ENCODE measurements around the gene ANKEF1.
"Not testable (repeated sequence)": the region's sequence is repeated elsewhere in the genome, so short reads cannot be mapped to it uniquely, and the experiment has no call there.

Gene ANKEF1

DNA sequence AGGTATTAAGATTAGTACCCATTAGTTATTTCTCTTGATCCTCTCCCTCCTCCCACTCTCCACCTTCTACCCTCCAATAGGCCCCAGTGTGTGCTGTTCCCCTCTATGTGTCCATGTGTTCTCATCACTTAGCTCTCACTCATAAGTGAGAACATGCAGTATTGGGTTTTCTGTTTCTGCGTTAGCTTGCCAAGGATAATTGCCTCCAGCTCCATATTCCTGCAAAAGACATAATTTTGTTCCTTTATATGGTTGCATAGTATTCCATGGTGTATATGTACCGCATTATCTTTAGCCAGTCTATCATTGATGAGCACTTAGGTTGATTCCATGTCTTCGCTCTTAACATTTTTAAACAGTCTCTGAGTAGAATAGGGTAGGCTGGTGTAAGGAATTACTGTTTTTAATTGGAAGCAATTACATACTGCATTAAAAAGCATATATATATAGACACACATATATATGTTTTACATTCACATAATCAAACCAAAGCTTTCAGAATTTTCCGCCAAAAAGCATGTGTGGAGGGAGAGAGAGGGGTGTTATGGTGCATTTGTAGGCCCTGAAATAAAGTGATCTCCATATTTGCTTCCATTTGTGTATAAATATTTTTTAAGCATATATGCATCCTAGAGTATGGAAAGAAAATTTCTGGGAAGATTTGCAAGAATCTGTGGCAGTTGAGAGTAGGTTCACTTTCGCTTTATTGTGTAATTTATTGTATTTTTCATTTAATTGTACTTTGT, 709 bp upstream of the ANKEF1 start:
- DNase-seq: no peak

- DNase-seq: not testable (repeated sequence)
Measured at GRCh38 chr20:10036321-10036720, 1.5 kb downstream of the ANKEF1 start.

DNA sequence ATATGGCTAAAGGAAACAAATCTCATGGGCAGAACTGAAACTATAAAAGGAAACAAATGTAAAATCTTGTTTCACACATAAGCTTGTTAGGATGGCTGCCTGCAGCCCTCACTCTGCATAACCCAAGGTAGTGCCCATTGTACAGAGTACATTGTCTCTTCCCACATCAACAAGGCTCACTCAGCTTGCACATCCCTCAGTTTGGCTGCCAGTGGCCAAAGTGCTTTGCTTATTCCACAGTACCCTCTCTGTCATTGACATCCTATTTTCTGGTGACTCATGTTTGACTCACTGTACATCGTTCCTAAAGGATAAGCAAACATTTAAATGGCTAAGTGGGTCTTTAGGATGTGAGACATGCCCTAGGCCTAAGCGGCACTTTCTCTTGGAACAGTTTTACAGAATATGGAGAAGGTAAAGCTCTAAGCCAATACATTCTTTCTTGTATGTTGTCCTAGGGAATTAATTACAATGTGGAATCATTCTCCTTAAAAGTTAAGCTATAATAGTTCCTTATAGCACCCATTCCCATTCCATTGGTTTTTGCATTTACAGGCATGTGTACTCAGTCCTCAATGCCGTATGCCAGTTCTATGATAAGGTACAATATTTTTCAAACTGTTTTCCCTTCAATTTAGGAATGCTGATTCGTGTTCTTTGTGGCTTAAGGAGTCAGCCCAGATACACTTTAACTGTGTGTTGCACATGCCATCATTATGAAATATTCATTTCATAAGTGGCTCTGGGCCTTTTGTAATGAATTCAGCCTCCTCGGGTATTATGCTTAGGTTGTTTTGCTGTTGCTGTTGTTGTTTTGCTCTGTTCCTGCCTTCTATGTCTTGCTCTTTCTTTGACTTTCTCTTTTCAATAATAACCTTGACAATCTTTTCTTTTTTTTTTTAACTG, 5.5 kb downstream of the ANKEF1 start:
- no peak for DNase-seq

DNA sequence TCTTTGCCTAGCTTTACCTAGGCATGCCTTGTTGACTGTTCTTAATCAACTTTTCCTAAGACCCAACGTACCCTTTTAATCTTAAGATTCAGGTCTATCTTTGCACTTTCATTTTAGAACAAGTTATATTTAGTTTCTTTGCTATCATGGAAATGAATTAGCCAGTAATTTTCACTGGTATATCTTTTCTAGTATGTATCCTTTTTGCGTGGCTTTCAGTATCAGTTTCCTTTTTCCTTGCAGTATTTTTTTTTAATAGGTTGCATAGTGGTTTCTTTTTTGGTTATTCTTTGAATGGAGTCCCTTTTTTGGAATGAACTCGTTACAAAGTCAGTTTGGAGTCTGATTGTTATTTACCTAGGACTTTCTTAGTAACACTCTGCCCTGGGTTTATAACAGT, 7.3 kb downstream of the ANKEF1 start:
- DNase-seq: no peak

- no peak for DNase-seq
Measured at GRCh38 chr20:10047427-10047826, 12.6 kb downstream of the ANKEF1 start.

DNA sequence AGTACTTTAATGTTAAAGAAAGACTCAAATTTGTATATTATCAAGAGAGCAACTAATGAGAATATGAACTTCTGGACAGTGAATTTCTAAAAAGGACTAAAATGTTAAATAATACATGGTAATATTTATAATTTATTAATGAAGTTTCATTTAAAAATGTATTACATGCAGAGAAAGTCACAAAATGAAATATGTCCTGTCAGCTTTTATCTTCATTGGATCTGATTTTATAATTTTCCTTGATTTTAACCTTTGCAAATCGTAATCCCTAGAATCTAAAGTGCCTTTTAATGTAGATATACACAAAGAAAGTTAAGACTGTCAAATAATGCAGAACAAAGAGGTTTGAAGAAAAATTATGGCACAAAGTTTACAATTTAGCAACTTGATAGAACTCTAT, 16.4 kb downstream of the ANKEF1 start:
- DNase-seq: no peak

- no peak for DNase-seq
Measured at GRCh38 chr20:10059006-10059405, 24.2 kb downstream of the ANKEF1 start.

GRCh38 chr20:10060226-10060625, 25.4 kb downstream of the ANKEF1 start:
- DNase-seq: no peak

- no peak for DNase-seq
Measured at GRCh38 chr20:10061641-10062040, 26.9 kb downstream of the ANKEF1 start.

DNA sequence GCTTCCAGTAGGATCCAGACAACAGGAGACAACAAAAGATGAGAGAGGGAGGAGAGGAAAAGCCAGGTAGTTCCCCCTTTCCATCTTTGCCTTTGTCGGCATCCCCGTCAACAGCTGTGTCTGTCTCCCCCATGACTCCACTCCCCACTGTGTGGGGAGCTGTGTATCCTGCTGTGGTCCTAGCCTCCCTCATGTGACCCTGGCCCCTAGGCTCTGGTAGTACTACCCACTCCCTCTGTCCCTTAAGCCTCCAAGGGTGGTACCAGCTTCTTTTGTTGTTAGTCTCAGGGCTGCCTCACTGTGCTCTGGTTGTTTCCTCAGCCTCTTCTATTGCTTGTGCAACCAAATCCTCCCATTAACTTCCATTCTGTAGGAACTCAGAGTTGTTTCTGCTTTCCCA, 28.7 kb downstream of the ANKEF1 start:
- no peak for DNase-seq

- DNase-seq: no peak
Measured at GRCh38 chr20:10064611-10065010, 29.8 kb downstream of the ANKEF1 start.

DNA sequence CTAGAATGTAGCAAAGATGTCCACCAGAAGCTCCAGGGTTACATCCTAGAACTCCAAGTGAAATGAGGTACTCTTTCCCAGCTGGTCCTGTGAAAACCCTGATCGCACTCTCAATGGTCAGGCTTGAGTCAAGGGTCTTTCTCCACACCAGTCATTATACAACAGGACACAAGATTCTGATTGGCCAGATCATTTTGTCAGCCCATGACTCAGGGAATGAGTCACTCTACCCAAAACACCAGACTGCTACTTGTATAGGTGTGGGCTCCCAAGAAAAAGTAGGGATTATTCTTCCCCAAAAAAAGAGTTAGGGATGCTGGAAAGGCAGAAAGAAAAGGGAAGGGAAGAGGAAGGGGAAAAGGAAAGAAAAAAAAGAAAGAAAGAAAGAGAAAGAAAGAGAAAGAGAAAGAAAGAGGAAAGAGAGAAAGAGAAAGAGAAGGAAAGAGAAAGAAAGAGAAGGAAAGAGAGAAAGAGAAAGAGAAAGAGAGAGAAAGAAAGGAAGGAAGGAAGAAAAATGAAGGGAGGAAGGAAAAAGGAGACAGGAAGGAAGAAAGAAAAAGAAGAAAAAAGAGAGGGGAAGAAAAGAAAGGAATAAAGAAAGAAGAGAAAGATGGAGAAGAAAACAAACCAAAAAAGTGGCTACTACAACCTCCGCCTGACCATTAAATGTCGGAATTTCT, 30.5 kb downstream of the ANKEF1 start:
- no peak for DNase-seq

DNA sequence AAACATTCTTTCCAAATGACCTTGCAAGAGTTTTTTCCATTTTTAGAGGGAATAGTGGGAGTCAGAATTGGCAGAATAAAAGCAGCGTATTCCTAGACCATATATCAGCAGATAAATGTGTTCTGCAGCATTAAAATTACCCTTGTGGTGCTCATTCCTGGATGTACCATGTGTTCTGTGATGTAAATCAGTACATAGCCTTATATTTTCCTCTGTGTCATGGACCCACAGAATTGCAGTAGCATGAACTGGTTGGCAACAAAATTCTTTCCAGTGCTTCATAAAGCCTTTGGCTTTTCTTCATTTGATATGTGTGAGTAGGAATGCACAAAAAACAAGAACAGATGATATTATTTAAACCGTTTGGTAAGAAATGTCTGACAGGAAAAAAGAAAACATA, 32.5 kb downstream of the ANKEF1 start:
- DNase-seq: no peak

DNA sequence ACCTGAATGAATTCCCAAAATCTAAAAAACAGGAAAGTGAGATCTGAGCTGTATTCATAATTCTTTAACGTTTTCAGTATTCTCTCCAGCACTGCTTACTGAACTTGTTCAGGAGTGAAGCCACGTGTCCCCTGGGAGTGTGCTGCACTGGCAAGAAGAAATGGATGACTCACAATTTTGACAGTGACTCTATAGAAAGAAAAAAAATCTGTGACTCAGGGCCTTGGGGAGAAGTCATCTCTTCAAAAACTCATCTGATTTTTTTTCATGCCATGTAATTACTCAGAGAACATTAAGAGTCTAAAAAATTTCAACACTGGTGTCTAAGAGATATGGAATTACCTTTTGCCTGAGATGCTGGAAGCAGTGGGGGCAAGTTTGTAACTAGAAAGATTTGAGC, 39.7 kb downstream of the ANKEF1 start:
- DNase-seq: no peak

GRCh38 chr20:10075606-10076005, 40.8 kb downstream of the ANKEF1 start:
- no peak for DNase-seq

DNA sequence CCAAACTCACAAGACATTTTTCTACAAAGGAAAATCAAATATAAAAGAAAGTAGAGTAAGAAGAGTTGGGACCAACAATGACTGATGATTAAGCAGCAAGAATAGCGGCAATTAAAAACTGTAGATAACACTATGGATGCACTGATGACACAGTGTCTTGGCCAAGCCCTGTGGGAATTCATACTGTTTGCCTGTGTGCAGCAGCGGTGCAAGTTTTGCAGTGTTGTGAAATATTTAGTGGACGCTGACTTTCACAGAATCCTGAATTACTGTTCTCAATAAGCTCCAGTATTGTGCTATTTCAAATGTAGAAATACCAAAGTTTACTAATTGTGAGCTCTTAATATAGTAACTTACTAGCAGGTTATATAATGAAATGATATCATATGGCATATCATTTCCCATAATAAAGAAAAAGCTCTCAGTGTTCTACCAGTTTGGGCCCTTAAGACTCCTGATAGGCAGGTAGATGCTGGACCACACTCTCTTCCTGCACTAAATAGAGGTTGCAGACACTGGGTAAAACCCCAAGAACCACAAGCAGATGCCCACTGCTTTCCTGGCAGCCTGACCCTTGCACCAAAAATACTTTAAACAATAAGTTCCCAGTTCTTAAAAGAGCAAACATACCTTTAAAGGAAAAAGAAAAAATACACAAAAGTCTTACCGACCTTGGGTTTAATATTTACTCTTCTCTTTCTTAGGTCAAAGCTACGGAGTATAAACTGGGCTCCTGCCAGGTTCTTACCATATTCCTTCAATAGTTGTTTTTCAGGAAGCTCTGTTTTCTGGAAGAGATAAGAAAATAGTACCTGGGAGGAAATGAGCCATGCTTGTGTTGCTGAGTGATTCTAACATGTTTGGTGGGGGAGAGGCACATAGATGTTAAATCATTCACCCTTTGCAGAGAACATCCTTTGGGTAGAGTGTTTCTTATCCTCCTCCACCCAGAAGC, 41.6 kb downstream of the ANKEF1 start:
- no peak for DNase-seq

GRCh38 chr20:10077081-10077471, 42.3 kb downstream of the ANKEF1 start:
- no peak for DNase-seq

DNA sequence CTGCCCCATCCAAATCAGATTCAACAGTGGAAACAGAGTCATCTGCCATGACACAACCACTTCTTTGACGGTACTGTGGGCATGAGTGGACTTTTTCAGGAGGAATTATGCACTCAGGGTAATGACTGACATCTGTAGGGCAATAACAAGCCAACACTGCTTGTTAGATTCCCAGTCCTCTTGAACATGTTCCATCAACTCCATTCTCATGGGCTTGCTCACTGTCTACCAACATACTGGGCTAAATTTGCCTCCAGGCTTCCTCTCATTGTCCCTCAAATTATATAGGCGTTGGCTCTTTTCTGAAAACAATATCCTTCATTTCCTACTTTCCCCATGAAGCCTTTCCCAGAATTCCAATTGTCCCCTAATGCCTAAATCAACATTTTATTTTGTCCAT, 43.1 kb downstream of the ANKEF1 start:
- no peak for DNase-seq

DNA sequence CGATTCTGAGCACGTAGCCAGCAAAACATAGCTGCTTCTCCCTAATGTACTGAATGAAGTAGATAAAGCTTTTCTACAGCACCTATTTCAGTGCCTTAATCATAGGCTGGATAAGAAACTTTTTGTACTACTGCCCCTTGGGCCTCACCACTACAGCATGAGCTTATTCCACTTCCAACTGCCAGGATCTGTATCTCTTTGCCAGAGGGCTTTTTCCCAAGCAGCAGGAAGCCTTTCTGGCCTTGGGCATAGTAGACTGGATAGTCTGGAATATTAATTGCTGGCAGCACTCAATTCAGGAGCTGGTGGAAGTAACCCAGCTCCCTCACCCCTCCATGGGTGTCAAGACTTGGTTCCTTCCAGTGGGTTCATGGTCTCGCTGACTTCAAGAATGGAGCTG, 43.6 kb downstream of the ANKEF1 start:
- no peak for DNase-seq

DNA sequence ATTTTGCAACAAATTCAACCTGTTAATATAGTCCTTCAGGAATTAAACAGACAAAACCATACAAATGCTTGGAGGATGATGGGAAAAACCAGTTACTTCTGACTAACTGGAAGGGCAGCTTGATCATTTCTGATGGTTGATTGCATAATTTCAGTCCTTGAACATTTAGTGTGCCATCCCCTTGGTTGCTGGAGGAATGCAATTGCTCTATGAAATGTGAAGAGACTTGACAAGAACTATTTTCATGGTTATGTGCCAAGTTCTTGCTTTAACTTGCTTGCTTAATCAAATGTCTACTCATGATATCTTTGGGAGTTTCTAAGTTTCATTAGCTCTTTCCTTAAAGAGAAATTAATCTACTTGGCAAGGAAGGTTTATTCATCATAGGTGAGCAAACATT, 45.2 kb downstream of the ANKEF1 start:
- DNase-seq: no peak

DNA sequence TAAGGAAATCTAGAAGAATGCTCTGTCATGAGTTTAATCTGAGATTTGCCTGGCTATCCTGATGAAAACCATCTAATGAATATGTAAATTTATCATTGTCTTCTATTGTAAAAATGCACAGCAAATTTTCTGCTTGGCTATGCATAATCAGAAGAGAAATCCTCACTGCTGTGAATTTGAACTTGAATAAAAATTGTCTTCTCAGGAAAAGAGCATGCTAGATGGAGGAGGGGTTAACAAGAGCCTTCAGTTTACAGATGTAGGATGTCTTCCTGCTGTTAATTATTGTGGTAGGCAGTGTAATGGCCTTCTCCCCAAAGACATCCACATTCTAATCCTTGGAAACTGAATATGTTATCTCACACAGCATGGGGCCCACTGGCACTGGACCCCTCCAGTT, 45.8 kb downstream of the ANKEF1 start:
- no peak for DNase-seq

- DNase-seq: no peak
Measured at GRCh38 chr20:10089871-10090587, 55.2 kb downstream of the ANKEF1 start.

Measured in CD4-positive, alpha-beta T cell treated with Interleukin-4 for 1 hour (primary cell).